HEK293 (cell line): ENCODE data around the gene FBXW2.

Source experiments
- BCL11A ChIP-seq: fragments of 450-650 bp; formaldehyde crosslinking; IDR thresholded peaks from 2 replicates; pipeline ENCODE4 v1.5.1; 2016; ENCODE audit warnings: low read depth, missing biosample characterization, missing genetic modification characterization
- CTCF ChIP-seq: fragments of 450-650 bp; formaldehyde crosslinking; IDR thresholded peaks from 2 replicates; pipeline ENCODE4 v1.5.1; 2016; ENCODE audit warnings: missing biosample characterization, missing genetic modification characterization
- SP2 ChIP-seq: fragments of 450-650 bp; formaldehyde crosslinking; IDR thresholded peaks from 2 replicates; pipeline ENCODE4 v1.5.1; 2016; ENCODE audit warnings: missing biosample characterization, missing genetic modification characterization
- SP3 ChIP-seq: fragments of 450-650 bp; formaldehyde crosslinking; IDR thresholded peaks from 2 replicates; pipeline ENCODE4 v1.5.1; 2016; ENCODE audit warnings: missing biosample characterization, missing genetic modification characterization
- ZNF121 ChIP-seq: fragments of 450-650 bp; formaldehyde crosslinking; IDR thresholded peaks from 2 replicates; pipeline ENCODE4 v1.5.1; 2016; ENCODE audit warnings: missing biosample characterization, missing genetic modification characterization
- ZNF155 ChIP-seq: fragments of 450-650 bp; formaldehyde crosslinking; IDR thresholded peaks from 2 replicates; pipeline ENCODE4 v1.5.1; 2016; ENCODE audit warnings: missing biosample characterization, missing genetic modification characterization
- ZNF335 ChIP-seq: fragments of 450-650 bp; formaldehyde crosslinking; conservative IDR thresholded peaks from 2 replicates; pipeline ENCODE4 v1.5.1; 2016; ENCODE audit warnings: missing biosample characterization, missing genetic modification characterization
- ZNF354C ChIP-seq: fragments of 450-650 bp; formaldehyde crosslinking; IDR thresholded peaks from 2 replicates; pipeline ENCODE4 v1.5.1; 2016; ENCODE audit warnings: missing biosample characterization, missing genetic modification characterization, low read depth, borderline replicate concordance
- ZNF423 ChIP-seq: fragments of 450-650 bp; formaldehyde crosslinking; IDR thresholded peaks from 2 replicates; pipeline ENCODE4 v1.5.1; 2016; ENCODE audit warnings: missing biosample characterization, missing genetic modification characterization
- ZNF548 ChIP-seq: fragments of 450-650 bp; formaldehyde crosslinking; IDR thresholded peaks from 2 replicates; pipeline ENCODE4 v1.5.1; 2016; ENCODE audit warnings: missing biosample characterization, missing genetic modification characterization
- ZNF670 ChIP-seq: fragments of 450-650 bp; formaldehyde crosslinking; IDR thresholded peaks from 2 replicates; pipeline ENCODE4 v1.5.1; 2016; ENCODE audit warnings: missing biosample characterization, missing genetic modification characterization, low read depth
- ZNF76 ChIP-seq: fragments of 450-650 bp; formaldehyde crosslinking; IDR thresholded peaks from 2 replicates; pipeline ENCODE4; 2016; ENCODE audit warnings: low read depth, missing biosample characterization, missing genetic modification characterization, borderline replicate concordance
- ZSCAN30 ChIP-seq: fragments of 450-650 bp; IDR thresholded peaks from 2 replicates; pipeline ENCODE4 v1.5.1; 2018; ENCODE audit warnings: missing biosample characterization, mild to moderate bottlenecking, missing genetic modification characterization, moderate library complexity

DNA sequence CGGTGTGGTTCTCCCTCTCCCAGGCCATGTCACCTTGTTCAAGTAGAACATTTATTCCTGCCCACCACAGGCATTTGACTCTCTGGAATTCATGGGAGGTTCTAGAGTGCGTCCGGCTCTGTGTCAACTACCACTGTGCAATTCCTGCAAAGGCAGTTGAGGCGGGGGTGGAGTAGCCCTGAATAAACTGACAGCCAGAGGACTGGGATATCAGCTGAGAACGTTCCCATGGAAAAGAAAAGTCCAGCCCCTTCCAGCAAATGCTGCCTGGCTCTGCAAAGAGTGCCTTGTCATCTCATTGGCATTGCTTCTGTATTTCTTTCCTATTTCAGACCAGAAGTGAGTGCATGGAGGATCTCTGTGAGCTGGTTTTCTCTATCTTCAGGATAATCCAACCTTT lies 60.0 kb downstream of the FBXW2 start:
- TF ChIP-seq ZNF423 (tag by site-specific recombination) (no peak), ZNF335 (tag by site-specific recombination) (no peak), BCL11A (tag by site-specific recombination) (no peak), SP3 (tag by site-specific recombination) (no peak), CTCF (tag by site-specific recombination) (no peak), SP2 (no peak), ZNF354C (tag by site-specific recombination) (no peak), ZSCAN30 (tag by site-specific recombination) (no peak), ZNF548 (no peak), ZNF155 (tag by site-specific recombination) (no peak), ZNF76 (tag by site-specific recombination) (no peak), ZNF121 (tag by site-specific recombination) (no peak), ZNF670 (tag by site-specific recombination) (no peak)
